ENCODE measurements around the gene DHRS7.
A peak's percentile ranks its signal among the peaks of the same experiment; 100 is the strongest.

DHRS7 gene

GRCh38 chr14:60184905-60185555, 19.8 kb upstream of the DHRS7 start:
- Histone ChIP-seq H3K9ac (no peak overlapping the region), H3K4me1 (no peaks in the 10 kb centered on the region), H3K4me3 (no peak overlapping the region), H4K20me1 (no peaks in the 10 kb centered on the region), H3K4me2 (no peak overlapping the region), H3K9me3 (no peaks in the 10 kb centered on the region), H3K27ac (no peak overlapping the region), H3K36me3 (no peaks in the 10 kb centered on the region), H3K27me3 (no peaks in the 10 kb centered on the region)
- no peak for TF ChIP-seq Cebpa-rat (IDR thresholded peaks at IDR 0.05)

- H3K9me3 ChIP-seq = no peaks in the 10 kb centered on the region
- H3K36me3 ChIP-seq = no peaks in the 10 kb centered on the region
- no peak for TF ChIP-seq Cebpa-rat (IDR thresholded peaks at IDR 0.05)
- no peaks in the 10 kb centered on the region for H4K20me1 ChIP-seq
- 0 out of 2 replicates have a peak overlapping the region, but pooled peaks have one; percentile 44 for H3K9ac ChIP-seq
- no peaks in the 10 kb centered on the region for H3K4me1 ChIP-seq
- H3K4me3 ChIP-seq = peak overlapping the region; percentile 60
- no peaks in the 10 kb centered on the region for H3K27me3 ChIP-seq
- peak overlapping the region; percentile 12; the same call in 1 of the 2 replicates for H3K27ac ChIP-seq
- H3K4me2 ChIP-seq = peak overlapping the region; percentile 66
Observed at GRCh38 chr14:60184146-60184904, 19.1 kb upstream of the DHRS7 start.

GRCh38 chr14:60183741-60184140, 18.5 kb upstream of the DHRS7 start:
- peak overlapping the region; percentile 60 for H3K4me3 ChIP-seq
- TF ChIP-seq Cebpa-rat (IDR thresholded peaks at IDR 0.05) = no peak
- peak overlapping the region; percentile 12; the same call in 1 of the 2 replicates for H3K27ac ChIP-seq
- no peaks in the 10 kb centered on the region for H3K36me3 ChIP-seq
- no peaks in the 10 kb centered on the region for H4K20me1 ChIP-seq
- H3K9ac ChIP-seq = 0 out of 2 replicates have a peak overlapping the region, but pooled peaks have one; percentile 44
- no peaks in the 10 kb centered on the region for H3K4me1 ChIP-seq
- no peaks in the 10 kb centered on the region for H3K27me3 ChIP-seq
- H3K4me2 ChIP-seq = peak overlapping the region; percentile 66
- H3K9me3 ChIP-seq = no peaks in the 10 kb centered on the region

GRCh38 chr14:60183138-60183537, 17.9 kb upstream of the DHRS7 start:
- H3K4me1 ChIP-seq = no peaks in the 10 kb centered on the region
- no peak for TF ChIP-seq Cebpa-rat (IDR thresholded peaks at IDR 0.05)
- no peaks in the 10 kb centered on the region for H3K27me3 ChIP-seq
- no peaks in the 10 kb centered on the region for H4K20me1 ChIP-seq
- H3K36me3 ChIP-seq = no peaks in the 10 kb centered on the region
- no peak overlapping the region for H3K9ac ChIP-seq
- no peaks in the 10 kb centered on the region for H3K9me3 ChIP-seq
- H3K4me2 ChIP-seq = no peak overlapping the region
- no peak overlapping the region for H3K27ac ChIP-seq
- H3K4me3 ChIP-seq = no peak overlapping the region

- TF ChIP-seq Cebpa-rat (IDR thresholded peaks at IDR 0.05) = no peak
- no peak overlapping the region for H3K4me2 ChIP-seq
- no peak overlapping the region for H3K9ac ChIP-seq
- H4K20me1 ChIP-seq = no peaks in the 10 kb centered on the region
- no peaks in the 10 kb centered on the region for H3K27me3 ChIP-seq
- no peak overlapping the region for H3K4me3 ChIP-seq
- H3K4me1 ChIP-seq = no peaks in the 10 kb centered on the region
- no peak overlapping the region for H3K27ac ChIP-seq
- peaks cover 7% of the 10 kb centered on the region; the same call in 1 of the 2 replicates for H3K9me3 ChIP-seq
- H3K36me3 ChIP-seq = no peaks in the 10 kb centered on the region
Observed at GRCh38 chr14:60179431-60179869, 14.3 kb upstream of the DHRS7 start.

GRCh38 chr14:60178820-60179219, 13.6 kb upstream of the DHRS7 start:
- no peak for TF ChIP-seq Cebpa-rat (IDR thresholded peaks at IDR 0.05)
- Histone ChIP-seq H3K27ac (no peak overlapping the region), H3K4me3 (no peak overlapping the region), H3K27me3 (no peaks in the 10 kb centered on the region), H3K36me3 (no peaks in the 10 kb centered on the region), H3K9me3 (peaks cover 7% of the 10 kb centered on the region; the same call in 1 of the 2 replicates), H3K4me2 (no peak overlapping the region), H3K4me1 (no peaks in the 10 kb centered on the region), H3K9ac (no peak overlapping the region), H4K20me1 (no peaks in the 10 kb centered on the region)

GRCh38 chr14:60178164-60178563, 13.0 kb upstream of the DHRS7 start:
- TF ChIP-seq Cebpa-rat (IDR thresholded peaks at IDR 0.05) = no peak

GRCh38 chr14:60175255-60175902, 10.2 kb upstream of the DHRS7 start:
- H3K36me3 ChIP-seq = no peaks in the 10 kb centered on the region
- no peaks in the 10 kb centered on the region for H4K20me1 ChIP-seq
- H3K27me3 ChIP-seq = no peaks in the 10 kb centered on the region
- no peak overlapping the region for H3K4me3 ChIP-seq
- no peaks in the 10 kb centered on the region for H3K4me1 ChIP-seq
- no peak overlapping the region for H3K4me2 ChIP-seq
- peaks cover 7% of the 10 kb centered on the region; the same call in 1 of the 2 replicates for H3K9me3 ChIP-seq
- H3K9ac ChIP-seq = no peak overlapping the region
- H3K27ac ChIP-seq = no peak overlapping the region
- TF ChIP-seq Cebpa-rat (IDR thresholded peaks at IDR 0.05) = no peak

More at GRCh38 chr14:60178164-60178563, 13.0 kb upstream of the DHRS7 start:
- Histone ChIP-seq H3K4me1 (no peaks in the 10 kb centered on the region), H3K36me3 (no peaks in the 10 kb centered on the region), H3K9ac (no peak overlapping the region), H3K27ac (no peak overlapping the region), H4K20me1 (no peaks in the 10 kb centered on the region), H3K9me3 (peaks cover 7% of the 10 kb centered on the region; the same call in 1 of the 2 replicates), H3K4me2 (no peak overlapping the region), H3K4me3 (no peak overlapping the region), H3K27me3 (no peaks in the 10 kb centered on the region)

GRCh38 chr14:60174352-60175254, 9.4 kb upstream of the DHRS7 start:
- Histone ChIP-seq H3K27ac (no peak overlapping the region), H3K4me3 (no peak overlapping the region), H3K36me3 (no peaks in the 10 kb centered on the region), H3K4me1 (no peaks in the 10 kb centered on the region), H4K20me1 (no peaks in the 10 kb centered on the region), H3K9ac (no peak overlapping the region), H3K9me3 (peaks cover 7% of the 10 kb centered on the region; the same call in 1 of the 2 replicates), H3K4me2 (no peak overlapping the region), H3K27me3 (no peaks in the 10 kb centered on the region)
- TF ChIP-seq Cebpa-rat (IDR thresholded peaks at IDR 0.05) = no peak
